CD8-positive, alpha-beta memory T cell (primary cell): ENCODE data around the gene PAX9. TPM values are rescaled to one million over a fixed set of nuclear protein-coding genes. Genes with fewer than 3 reads are reported as not detected.

ENCODE experiments used
- CTCF ChIA-PET: fragments of 350-600 bp; sonication (Branson Sonifier 250); formaldehyde crosslinking; loops from one replicate; lab custom pipeline; 2021; ENCODE audit warnings: antibody characterized with exemption; lab: Charles Lee
- POLR2A ChIA-PET: fragments of 350-600 bp; sonication (Branson Sonifier 250); formaldehyde crosslinking; loops from one replicate; lab custom pipeline; 2021; ENCODE audit warnings: antibody characterized with exemption; lab: Charles Lee
- DNase-seq, 5 donors: peaks; one replicate each; pipeline versions ENCODE4 v3.0.0 to v3.0.0-alpha.2; 2020 to 2022; ENCODE audit warnings: mixed read lengths in 1 of 5
- H3K27ac ChIP-seq: one replicate; pipeline ENCODE4 v1.7.0; 2013; ENCODE audit warnings: low read depth, mild to moderate bottlenecking, low read length, moderate library complexity
- H3K27me3 ChIP-seq: 2 replicates; pipeline ENCODE4 v1.7.0; 2013; ENCODE audit warnings: low read length, mild to moderate bottlenecking; ENCODE audit not compliant: insufficient read depth, poor library complexity, severe bottlenecking
- H3K36me3 ChIP-seq: 2 replicates; pipeline ENCODE4 v1.7.0; 2013; ENCODE audit warnings: mild to moderate bottlenecking, low read length, moderate library complexity; ENCODE audit not compliant: insufficient read depth
- H3K4me1 ChIP-seq: 2 replicates; pipeline ENCODE4 v1.7.0; 2013; ENCODE audit warnings: mild to moderate bottlenecking, low read length, moderate library complexity; ENCODE audit not compliant: insufficient read depth
- H3K4me3 ChIP-seq: 2 replicates; pipeline ENCODE4 v1.7.0; 2013; ENCODE audit warnings: mild to moderate bottlenecking, low read length
- H3K9me3 ChIP-seq: 2 replicates; pipeline ENCODE4 v1.7.0; 2013; ENCODE audit warnings: mild to moderate bottlenecking, low read length
- H3K27ac Mint-ChIP-seq, 8 donors: one replicate each; pipeline ENCODE4 v1.8.0; 2020 to 2021; ENCODE audit warnings: mixed read lengths in 8 of 8, mild to moderate bottlenecking in 6 of 8, inconsistent platforms in 3 of 8, moderate library complexity in 3 of 8
- H3K27me3 Mint-ChIP-seq, 2 donors: one replicate each; pipeline ENCODE4 v1.8.0; 2020 to 2021; ENCODE audit warnings: mixed read lengths in 2 of 2, mild to moderate bottlenecking in 1 of 2, moderate library complexity in 1 of 2
- H3K36me3 Mint-ChIP-seq, 3 donors: one replicate each; pipeline ENCODE4 v1.8.0; 2020 to 2021; ENCODE audit warnings: mixed read lengths in 3 of 3, inconsistent platforms in 1 of 3, mild to moderate bottlenecking in 1 of 3
- H3K4me1 Mint-ChIP-seq, 3 donors: one replicate each; pipeline ENCODE4 v1.8.0; 2020 to 2021; ENCODE audit warnings: mixed read lengths in 3 of 3, inconsistent platforms in 1 of 3, mild to moderate bottlenecking in 1 of 3
- H3K4me3 Mint-ChIP-seq, 7 donors: one replicate each; pipeline ENCODE4 v1.8.0; 2020 to 2021; ENCODE audit warnings: mixed read lengths in 7 of 7, mild to moderate bottlenecking in 6 of 7, moderate library complexity in 4 of 7, inconsistent platforms in 2 of 7
- H3K9me3 Mint-ChIP-seq, 5 donors: one replicate each; pipeline ENCODE4 v1.8.0; 2020 to 2022; ENCODE audit warnings: mixed read lengths in 5 of 5, mild to moderate bottlenecking in 3 of 5, moderate library complexity in 2 of 5, inconsistent platforms in 1 of 5
- polyA plus RNA-seq: library from polyadenylated mRNA; unstranded; fragments of 300-500 nt; fragmentation: Illumina TruSeq; gene quantifications from one replicate; pipeline ENCODE4 v1.2.3, GENCODE V29; 2021
- total RNA-seq, 2 experiments: library from RNA; stranded (reverse); gene quantifications; one replicate each; pipeline ENCODE4 v1.2.3, GENCODE V29; 2021

Gene PAX9
- total RNA-seq (not detected), polyA plus RNA-seq (not detected)

DNA sequence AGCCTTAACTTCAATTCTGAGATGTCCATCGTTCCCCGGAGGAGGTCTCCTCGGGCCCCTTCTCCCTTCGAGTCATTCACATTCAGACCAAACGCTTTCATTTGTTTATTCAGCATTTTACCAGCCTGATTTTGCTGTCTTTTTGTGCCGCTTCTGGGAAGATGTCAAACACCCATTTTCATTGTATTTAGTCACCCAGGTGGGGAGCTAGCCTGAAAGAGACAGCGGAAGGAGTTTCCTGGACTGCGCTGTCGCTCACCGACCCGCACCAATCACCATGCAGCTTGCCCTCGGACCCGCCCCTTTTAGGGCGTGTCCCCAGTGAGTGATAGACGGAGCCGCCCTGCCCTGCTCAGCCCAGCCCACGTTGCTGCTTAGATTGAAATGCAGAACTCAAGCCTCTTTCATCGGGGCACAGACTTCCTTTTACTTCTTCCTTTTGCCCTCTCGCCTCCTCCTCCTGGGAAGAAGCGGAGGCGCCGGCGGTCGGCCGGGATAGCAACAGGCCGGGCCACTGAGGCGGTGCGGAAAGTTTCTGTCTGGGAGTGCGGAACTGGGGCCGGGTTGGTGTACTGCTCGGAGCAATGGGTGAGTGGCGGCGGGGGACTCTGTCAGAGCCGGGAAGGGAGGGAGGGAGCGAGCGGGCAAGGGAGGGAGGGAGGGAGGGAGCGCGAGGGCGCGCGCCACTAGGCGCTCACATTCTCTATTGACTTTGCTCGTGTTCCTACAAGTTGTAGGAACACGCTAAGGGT, at the start of gene PAX9:
Gene PAX9, plus strand, starts transcription at position 355 of the 752 bp plus-strand sequence. Its CDS starts 230 bp downstream, at position 585.
- H3K9me3 ChIP-seq, result no peaks in the 10 kb centered on the region
- ChIA-PET POLR2A (no interaction called here), CTCF (no interaction called here)
- Mint-ChIP-seq H3K27me3 (peaks cover 67 to 88% of the 10 kb centered on the region in 2 donors), H3K4me3 (peak within 1 kb of the TSS in 4 of 7 donors; percentile 11 to 77 (median 50)), H3K9me3 (peaks cover 0 to 40% (median 16%) of the 10 kb centered on the region in 5 donors), H3K27ac (peak within 1 kb of the TSS in 1 of 8 donors; percentile 24), H3K36me3 (peaks cover 0 to 4% (median 0%) of the 10 kb centered on the region in 3 donors), H3K4me1 (peaks cover 16 to 52% (median 35%) of the 10 kb centered on the region in 3 donors)
- H3K4me1 ChIP-seq, result peaks cover 7% of the 10 kb centered on the region
- peak in 1 of 5 donors; percentile 48 for DNase-seq
- no peaks in the 10 kb centered on the region for H3K36me3 ChIP-seq
- no peak within 1 kb of the TSS for H3K4me3 ChIP-seq
- H3K27ac ChIP-seq, result no peak within 1 kb of the TSS
- peaks cover 39% of the 10 kb centered on the region for H3K27me3 ChIP-seq

GRCh38 chr14:36617824-36618223, 43.8 kb upstream of the PAX9 start:
- no peaks in the 10 kb centered on the region for H3K9me3 ChIP-seq
- DNase-seq, result no peak
- Mint-ChIP-seq H3K27ac (no peak overlapping the region), H3K9me3 (peaks cover 2 to 25% (median 3%) of the 10 kb centered on the region in 5 donors), H3K4me1 (no peaks in the 10 kb centered on the region), H3K36me3 (no peaks in the 10 kb centered on the region), H3K4me3 (no peak overlapping the region), H3K27me3 (peaks cover 0 to 4% of the 10 kb centered on the region in 2 donors)
- ChIA-PET CTCF (no interaction called here), POLR2A (no interaction called here)
- H3K27me3 ChIP-seq, result no peaks in the 10 kb centered on the region
- H3K36me3 ChIP-seq, result no peaks in the 10 kb centered on the region
- H3K4me1 ChIP-seq, result no peaks in the 10 kb centered on the region
- no peak overlapping the region for H3K27ac ChIP-seq
- H3K4me3 ChIP-seq, result no peak overlapping the region

DNA sequence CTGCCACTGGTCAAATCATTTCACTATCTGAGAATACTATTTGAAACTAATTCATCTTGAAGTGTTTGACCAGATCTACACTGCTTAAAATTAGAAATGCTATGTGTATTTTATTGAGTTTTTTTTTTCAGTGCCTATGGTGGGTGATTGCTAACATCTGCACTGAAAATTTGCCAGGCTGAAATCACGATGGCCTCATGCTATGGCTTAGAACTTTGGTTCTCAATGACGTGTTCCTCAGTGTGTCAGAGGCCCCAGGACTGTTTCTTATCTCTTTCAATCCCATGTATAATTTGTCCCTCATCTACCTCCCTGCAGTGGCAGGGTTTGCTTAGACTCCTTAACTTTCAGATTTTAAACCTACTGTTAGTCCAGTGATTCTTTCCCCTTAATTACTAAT, 43.0 kb upstream of the PAX9 start:
- H3K27me3 Mint-ChIP-seq, result peaks cover 0 to 4% of the 10 kb centered on the region in 2 donors
- no peaks in the 10 kb centered on the region for H3K4me1 ChIP-seq
- ChIA-PET POLR2A (no interaction called here), CTCF (no interaction called here)
- peaks cover 2 to 25% (median 3%) of the 10 kb centered on the region in 5 donors for H3K9me3 Mint-ChIP-seq
- no peak overlapping the region for H3K4me3 ChIP-seq
- DNase-seq, result no peak
- no peaks in the 10 kb centered on the region for H3K4me1 Mint-ChIP-seq
- H3K9me3 ChIP-seq, result no peaks in the 10 kb centered on the region
- no peak overlapping the region for H3K4me3 Mint-ChIP-seq
- H3K27ac Mint-ChIP-seq, result no peak overlapping the region
- H3K36me3 Mint-ChIP-seq, result no peaks in the 10 kb centered on the region
- no peak overlapping the region for H3K27ac ChIP-seq
- no peaks in the 10 kb centered on the region for H3K36me3 ChIP-seq
- H3K27me3 ChIP-seq, result no peaks in the 10 kb centered on the region

DNA sequence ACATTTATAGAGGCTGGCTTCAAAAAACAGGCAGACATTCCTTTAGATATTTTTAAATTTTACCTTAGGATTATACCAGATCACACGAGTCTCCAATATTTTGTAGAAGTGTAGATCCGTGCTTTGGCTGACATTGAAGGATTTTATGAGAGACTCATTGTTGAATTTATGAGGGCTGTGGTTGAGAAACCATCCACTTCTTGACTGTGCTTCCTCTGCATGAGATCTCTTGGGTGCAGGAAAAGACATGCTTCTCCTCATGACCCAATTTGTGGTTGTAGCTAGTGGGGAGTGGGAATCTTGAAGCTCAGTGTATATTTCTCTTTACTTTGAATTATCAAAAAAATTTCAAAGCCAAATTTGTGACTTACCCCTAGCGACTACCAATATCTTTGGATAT, 42.5 kb upstream of the PAX9 start:
- Histone ChIP-seq H3K4me1 (no peaks in the 10 kb centered on the region), H3K36me3 (no peaks in the 10 kb centered on the region), H3K27ac (no peak overlapping the region), H3K9me3 (no peaks in the 10 kb centered on the region), H3K4me3 (no peak overlapping the region), H3K27me3 (no peaks in the 10 kb centered on the region)
- Mint-ChIP-seq H3K9me3 (peaks cover 0 to 25% (median 3%) of the 10 kb centered on the region in 5 donors), H3K27ac (no peak overlapping the region), H3K4me1 (no peaks in the 10 kb centered on the region), H3K36me3 (no peaks in the 10 kb centered on the region), H3K27me3 (peaks cover under 1 to 4% of the 10 kb centered on the region in 2 donors), H3K4me3 (no peak overlapping the region)
- DNase-seq, result no peak
- POLR2A ChIA-PET, result no interaction called here
- CTCF ChIA-PET, result no interaction called here

DNA sequence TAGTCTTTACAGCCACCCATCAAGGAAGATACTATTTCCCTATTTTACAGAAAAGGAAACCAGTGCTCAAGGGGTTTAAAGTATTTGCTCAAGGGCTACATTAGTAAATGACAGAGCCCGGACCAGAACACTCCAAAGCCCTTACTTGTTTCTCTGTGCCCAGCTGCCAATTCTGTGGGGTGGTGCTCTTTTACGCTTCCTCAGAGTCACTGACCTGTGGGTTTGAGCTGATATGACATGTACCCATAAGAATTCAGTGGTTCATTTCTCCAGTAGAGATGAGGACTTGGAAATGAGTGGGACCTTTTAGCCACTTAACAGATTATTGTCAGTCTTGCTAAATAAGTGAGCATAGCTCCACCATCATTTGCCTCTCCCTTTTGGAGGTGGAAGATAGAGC, 41.8 kb upstream of the PAX9 start:
- Mint-ChIP-seq H3K27ac (no peak overlapping the region), H3K4me1 (no peaks in the 10 kb centered on the region), H3K9me3 (peaks cover 0 to 22% (median 3%) of the 10 kb centered on the region in 5 donors), H3K4me3 (no peak overlapping the region), H3K27me3 (peaks cover 2 to 5% of the 10 kb centered on the region in 2 donors), H3K36me3 (no peaks in the 10 kb centered on the region)
- Histone ChIP-seq H3K27me3 (no peaks in the 10 kb centered on the region), H3K9me3 (no peaks in the 10 kb centered on the region), H3K27ac (no peak overlapping the region), H3K4me3 (no peak overlapping the region), H3K4me1 (no peaks in the 10 kb centered on the region), H3K36me3 (no peaks in the 10 kb centered on the region)
- DNase-seq, result no peak
- POLR2A ChIA-PET, result no interaction called here
- CTCF ChIA-PET, result no interaction called here

- no peak overlapping the region for H3K4me3 Mint-ChIP-seq
- H3K36me3 Mint-ChIP-seq, result no peaks in the 10 kb centered on the region
- H3K27me3 Mint-ChIP-seq, result peaks cover 5 to 14% of the 10 kb centered on the region in 2 donors
- Histone ChIP-seq H3K27me3 (no peaks in the 10 kb centered on the region), H3K4me1 (no peaks in the 10 kb centered on the region), H3K4me3 (no peak overlapping the region), H3K27ac (no peak overlapping the region), H3K36me3 (no peaks in the 10 kb centered on the region), H3K9me3 (no peaks in the 10 kb centered on the region)
- POLR2A ChIA-PET, result no interaction called here
- H3K4me1 Mint-ChIP-seq, result no peaks in the 10 kb centered on the region
- CTCF ChIA-PET, result no interaction called here
- H3K9me3 Mint-ChIP-seq, result peaks cover 0 to 19% (median 2%) of the 10 kb centered on the region in 5 donors
- no peak overlapping the region for H3K27ac Mint-ChIP-seq
- no peak for DNase-seq
Measured at GRCh38 chr14:36625014-36625413, 36.6 kb upstream of the PAX9 start.

GRCh38 chr14:36625436-36625835, 36.2 kb upstream of the PAX9 start:
- DNase-seq, result no peak
- CTCF ChIA-PET, result no interaction called here
- peaks cover 0 to 17% (median 2%) of the 10 kb centered on the region in 5 donors for H3K9me3 Mint-ChIP-seq
- no peaks in the 10 kb centered on the region for H3K9me3 ChIP-seq
- no peak overlapping the region for H3K27ac Mint-ChIP-seq
- no peaks in the 10 kb centered on the region for H3K36me3 ChIP-seq
- POLR2A ChIA-PET, result no interaction called here
- H3K4me3 ChIP-seq, result no peak overlapping the region
- H3K27me3 ChIP-seq, result no peaks in the 10 kb centered on the region
- peaks cover 5 to 14% of the 10 kb centered on the region in 2 donors for H3K27me3 Mint-ChIP-seq
- no peaks in the 10 kb centered on the region for H3K4me1 Mint-ChIP-seq
- H3K4me1 ChIP-seq, result no peaks in the 10 kb centered on the region
- no peaks in the 10 kb centered on the region for H3K36me3 Mint-ChIP-seq
- H3K27ac ChIP-seq, result no peak overlapping the region
- no peak overlapping the region for H3K4me3 Mint-ChIP-seq

- Mint-ChIP-seq H3K4me1 (no peaks in the 10 kb centered on the region), H3K27me3 (peaks cover 5 to 17% of the 10 kb centered on the region in 2 donors), H3K4me3 (no peak overlapping the region), H3K9me3 (peaks cover 0 to 11% (median 2%) of the 10 kb centered on the region in 5 donors), H3K27ac (no peak overlapping the region), H3K36me3 (no peaks in the 10 kb centered on the region)
- no peaks in the 10 kb centered on the region for H3K4me1 ChIP-seq
- H3K27ac ChIP-seq, result no peak overlapping the region
- no peaks in the 10 kb centered on the region for H3K27me3 ChIP-seq
- ChIA-PET CTCF (no interaction called here), POLR2A (no interaction called here)
- no peaks in the 10 kb centered on the region for H3K36me3 ChIP-seq
- no peaks in the 10 kb centered on the region for H3K9me3 ChIP-seq
- no peak for DNase-seq
- H3K4me3 ChIP-seq, result no peak overlapping the region
Measured at GRCh38 chr14:36626151-36626550, 35.5 kb upstream of the PAX9 start.
